Uterus (tissue), 4 donors: ENCODE results near the gene STAC3. TPM values are rescaled to one million over a fixed set of nuclear protein-coding genes. Genes with fewer than 3 reads are reported as not detected.

Source experiments
- DNase-seq, 2 donors: peaks; one replicate each; pipeline ENCODE4 v3.0.0-alpha.2; 2019 to 2020
- H3K27ac ChIP-seq, 2 donors: fragments of 200-600 bp; sonication (generic); 1 replicate in 1 of 2; 2 replicates in 1 of 2; pipeline ENCODE4 v1.5.1; 2016 to 2018
- H3K27me3 ChIP-seq, 2 donors: fragments of 200-600 bp; sonication (generic); one replicate each; pipeline ENCODE4 v1.5.1; 2018 to 2019; ENCODE audit warnings: control low read depth in 1 of 2
- H3K36me3 ChIP-seq, 2 donors: fragments of 200-600 bp; sonication (generic); one replicate each; pipeline ENCODE4 v1.5.1; 2019; ENCODE audit warnings: control low read depth in 1 of 2
- H3K4me1 ChIP-seq, 2 donors: fragments of 200-600 bp; sonication (generic); one replicate each; pipeline ENCODE4 v1.5.1; 2018 to 2019; ENCODE audit warnings: control low read depth in 1 of 2
- H3K4me3 ChIP-seq, 2 donors: fragments of 200-600 bp; sonication (generic); 1 replicate in 1 of 2; 2 replicates in 1 of 2; pipeline ENCODE4 v1.5.1; 2018 to 2019; ENCODE audit warnings: mild to moderate bottlenecking in 1 of 2
- H3K9me3 ChIP-seq, 2 donors: fragments of 200-600 bp; sonication (generic); one replicate each; pipeline ENCODE4 v1.5.1; 2019; ENCODE audit warnings: control low read depth in 1 of 2
- POLR2A ChIP-seq, 2 donors: fragments of 450-650 bp; IDR thresholded peaks; one replicate each; pipeline ENCODE4 v1.6.1; 2016; ENCODE audit warnings: antibody characterized with exemption in 2 of 2, mild to moderate bottlenecking in 1 of 2, moderate library complexity in 1 of 2
- intact Hi-C: fragments of 100-400 bp; cut with DNase I; formaldehyde crosslinking; loops from one replicate; pipeline ENCODE4 v1.15.1; 2023; ENCODE audit warnings: low total_unique reads
- total RNA-seq, 4 donors: library from RNA; depleted of rRNA in 3 of 4; stranded (reverse); fragments of >200 nt in 3 of 4; gene quantifications; one replicate each; pipeline versions ENCODE4 v1.1.0 to v1.2.4, GENCODE V29; 2014 to 2023
- TF ChIP-seq, protein P1 (sequence below), 4 experiments: fragments of 200-600 bp in 2 of 4; fragments of 450-650 bp in 2 of 4; sonication (generic) in 2 of 4; IDR thresholded peaks; one replicate each; pipeline ENCODE4 v1.5.1; 2016 to 2019; ENCODE audit warnings: antibody characterized with exemption in 4 of 4, mild to moderate bottlenecking in 2 of 4, moderate library complexity in 1 of 4
- donor health status: DM: yes; HTN: yes; CAD: no.

The STAC3 gene
- total RNA-seq, 4 donors from 2014 or later: 1.0 to 2.8 TPM; not detected in 2

GRCh38 chr12:57218030-57218853 lies 32.7 kb downstream of the STAC3 start:
- no peak overlapping the region for H3K27ac ChIP-seq
- peaks cover 25 to 56% of the 10 kb centered on the region in 2 donors for H3K27me3 ChIP-seq
- no peaks in the 10 kb centered on the region for H3K9me3 ChIP-seq
- peaks cover 3 to 22% of the 10 kb centered on the region in 2 donors for H3K4me1 ChIP-seq
- TF ChIP-seq POLR2A (IDR thresholded peaks at IDR 0.05): no peak
- TF ChIP-seq, protein P1, sequence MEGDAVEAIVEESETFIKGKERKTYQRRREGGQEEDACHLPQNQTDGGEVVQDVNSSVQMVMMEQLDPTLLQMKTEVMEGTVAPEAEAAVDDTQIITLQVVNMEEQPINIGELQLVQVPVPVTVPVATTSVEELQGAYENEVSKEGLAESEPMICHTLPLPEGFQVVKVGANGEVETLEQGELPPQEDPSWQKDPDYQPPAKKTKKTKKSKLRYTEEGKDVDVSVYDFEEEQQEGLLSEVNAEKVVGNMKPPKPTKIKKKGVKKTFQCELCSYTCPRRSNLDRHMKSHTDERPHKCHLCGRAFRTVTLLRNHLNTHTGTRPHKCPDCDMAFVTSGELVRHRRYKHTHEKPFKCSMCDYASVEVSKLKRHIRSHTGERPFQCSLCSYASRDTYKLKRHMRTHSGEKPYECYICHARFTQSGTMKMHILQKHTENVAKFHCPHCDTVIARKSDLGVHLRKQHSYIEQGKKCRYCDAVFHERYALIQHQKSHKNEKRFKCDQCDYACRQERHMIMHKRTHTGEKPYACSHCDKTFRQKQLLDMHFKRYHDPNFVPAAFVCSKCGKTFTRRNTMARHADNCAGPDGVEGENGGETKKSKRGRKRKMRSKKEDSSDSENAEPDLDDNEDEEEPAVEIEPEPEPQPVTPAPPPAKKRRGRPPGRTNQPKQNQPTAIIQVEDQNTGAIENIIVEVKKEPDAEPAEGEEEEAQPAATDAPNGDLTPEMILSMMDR (IDR thresholded peaks at IDR 0.05): no peak
- intact Hi-C loops: no loop called here
- H3K4me3 ChIP-seq: no peak overlapping the region
- no peak for DNase-seq
- no peaks in the 10 kb centered on the region for H3K36me3 ChIP-seq

GRCh38 chr12:57216921-57217879 lies 33.8 kb downstream of the STAC3 start:
- TF ChIP-seq, protein P1 (IDR thresholded peaks at IDR 0.05): no peak
- no peak for TF ChIP-seq POLR2A (IDR thresholded peaks at IDR 0.05)
- no peaks in the 10 kb centered on the region for H3K9me3 ChIP-seq
- H3K4me3 ChIP-seq: peak overlapping the region; percentile 14 to 26
- H3K36me3 ChIP-seq: no peaks in the 10 kb centered on the region
- intact Hi-C loops: no loop called here
- peaks cover 3 to 22% of the 10 kb centered on the region in 2 donors for H3K4me1 ChIP-seq
- peaks cover 25 to 56% of the 10 kb centered on the region in 2 donors for H3K27me3 ChIP-seq
- no peak overlapping the region for H3K27ac ChIP-seq
- no peak for DNase-seq

DNA sequence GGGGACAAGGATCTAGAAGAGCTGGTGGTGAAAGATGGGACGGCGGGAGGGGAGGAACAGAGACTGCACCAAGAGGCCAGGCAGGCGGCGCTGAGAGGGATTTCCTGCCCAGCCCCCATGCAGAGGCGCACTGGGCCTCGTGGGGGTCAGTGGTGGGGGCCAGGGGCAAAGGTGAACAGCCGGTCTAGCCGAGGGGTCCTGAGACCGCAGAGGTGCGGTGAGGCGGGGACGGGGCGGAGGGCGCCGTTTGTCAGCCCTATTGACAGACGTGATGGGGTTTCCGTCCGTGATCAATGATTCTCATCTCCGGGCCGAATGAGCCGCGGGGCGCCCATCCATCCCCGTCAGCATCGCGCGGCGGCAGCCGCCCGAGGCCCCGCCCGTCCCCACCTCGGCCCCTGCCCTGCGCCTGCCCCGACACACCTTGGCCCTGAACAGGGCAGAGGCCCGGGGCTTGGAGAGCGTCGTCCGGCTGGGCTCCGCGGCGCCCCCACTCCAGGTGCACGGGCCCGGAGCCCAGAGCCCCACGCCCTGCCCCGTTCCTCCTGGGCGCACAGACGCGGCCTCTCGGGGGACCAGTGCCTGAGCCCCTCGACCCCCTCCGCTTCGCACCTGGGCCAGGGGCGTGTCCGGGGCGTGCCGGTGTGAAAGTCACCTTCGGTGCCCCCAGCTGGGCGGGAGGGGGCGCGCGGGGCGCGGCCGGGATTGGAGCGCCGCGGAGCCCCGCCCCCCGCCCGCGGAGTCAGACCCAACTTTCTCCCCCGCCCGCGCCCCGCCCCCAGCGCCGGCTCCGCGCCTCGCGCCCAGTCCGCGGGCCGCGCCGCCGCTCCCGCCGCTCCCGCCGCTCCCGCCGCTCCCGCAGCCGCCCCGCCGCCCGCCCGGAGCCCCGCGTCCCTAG lies 34.7 kb downstream of the STAC3 start, which contains the start of gene NXPH4:
TSS of gene NXPH4 (plus strand) at position 781 of the 898 bp plus-strand sequence. CDS start 176 bp downstream, outside the sequence.
- peaks cover 25 to 52% of the 10 kb centered on the region in 2 donors for H3K27me3 ChIP-seq
- peak in 1 of 2 donors; percentile 47 for DNase-seq

DNA sequence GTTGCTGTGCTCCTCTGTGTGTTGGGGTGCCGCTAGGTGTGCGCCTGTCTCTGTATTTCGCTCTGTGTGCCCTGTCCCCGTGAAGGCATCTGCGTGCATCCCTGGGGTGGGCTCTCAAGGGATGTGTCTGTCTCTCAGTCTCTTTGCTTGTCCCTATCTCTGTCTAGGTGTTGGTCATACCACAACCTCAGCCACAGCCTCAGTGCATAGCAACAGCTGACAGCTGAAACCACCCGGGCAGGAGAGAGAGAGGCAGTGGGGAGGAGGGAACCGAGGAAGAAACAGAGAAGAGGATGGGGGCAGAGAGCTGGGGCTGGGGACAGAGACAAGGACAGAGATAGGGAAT lies 35.3 kb downstream of the STAC3 start:
- no peak overlapping the region for H3K27ac ChIP-seq
- no peaks in the 10 kb centered on the region for H3K9me3 ChIP-seq
- DNase-seq: no peak
- H3K36me3 ChIP-seq: no peaks in the 10 kb centered on the region
- no peak overlapping the region for H3K4me3 ChIP-seq
- intact Hi-C loops: no loop called here
- peaks cover 3 to 22% of the 10 kb centered on the region in 2 donors for H3K4me1 ChIP-seq
- peaks cover 25 to 46% of the 10 kb centered on the region in 2 donors for H3K27me3 ChIP-seq
- TF ChIP-seq, protein P1 (IDR thresholded peaks at IDR 0.05): no peak
- TF ChIP-seq POLR2A (IDR thresholded peaks at IDR 0.05): no peak

More for the DNA sequence above, 34.7 kb downstream of the STAC3 start, which contains the start of gene NXPH4:
- Histone ChIP-seq H3K36me3 (no peaks in the 10 kb centered on the region), H3K4me1 (peaks cover 3 to 22% of the 10 kb centered on the region in 2 donors), H3K9me3 (no peaks in the 10 kb centered on the region), H3K4me3 (peak within 1 kb of the TSS; percentile 14 to 26), H3K27ac (no peak within 1 kb of the TSS)
- intact Hi-C loops: no loop called here
- TF ChIP-seq POLR2A (IDR thresholded peaks at IDR 0.05): no peak
- TF ChIP-seq, protein P1 (IDR thresholded peaks at IDR 0.05): no peak
